Heart left ventricle (tissue), 16 donors: ENCODE measurements around the gene SNAPC2. TPM values are rescaled to one million over a fixed set of nuclear protein-coding genes. Genes with fewer than 3 reads are reported as not detected.

Experiments used
- ATAC-seq, 4 donors: fragments of 200-7000 bp; cut with Tn5 transposase; one replicate each; pipeline ENCODE4 v1.9.1; 2020 to 2022; ENCODE audit warnings: moderate library complexity in 4 of 4, mild to moderate bottlenecking in 3 of 4, moderate number of reproducible peaks in 1 of 4
- DNase-seq, 5 donors: peaks; one replicate each; pipeline ENCODE4 v3.0.0-alpha.2; 2020
- H3K27ac ChIP-seq, 12 donors: fragments of 200-600 bp; sonication (generic) in 4 of 12; one replicate each; pipeline versions ENCODE4 v1.5.0 to v1.8.0; 2016 to 2022; ENCODE audit warnings: mild to moderate bottlenecking in 2 of 12
- H3K27me3 ChIP-seq, 9 donors: fragments of 200-600 bp; sonication (generic) in 2 of 9; one replicate each; pipeline versions ENCODE4 v1.5.1 to v1.8.0; 2016 to 2022; ENCODE audit warnings: mild to moderate bottlenecking in 3 of 9
- H3K36me3 ChIP-seq, 9 donors: fragments of 200-600 bp; sonication (generic) in 2 of 9; one replicate each; pipeline versions ENCODE4 v1.5.0 to v1.8.0; 2018 to 2022; ENCODE audit warnings: mild to moderate bottlenecking in 2 of 9
- H3K4me1 ChIP-seq, 12 donors: fragments of 200-600 bp; sonication (generic) in 4 of 12; one replicate each; pipeline versions ENCODE4 v1.5.0 to v1.8.0; 2016 to 2022; ENCODE audit warnings: mild to moderate bottlenecking in 3 of 12
- H3K4me3 ChIP-seq, 12 donors: fragments of 200-600 bp; sonication (generic) in 4 of 12; one replicate each; pipeline versions ENCODE4 v1.5.0 to v1.8.0; 2017 to 2022; ENCODE audit warnings: mild to moderate bottlenecking in 9 of 12, moderate library complexity in 4 of 12
- H3K9me3 ChIP-seq, 12 donors: fragments of 200-600 bp; sonication (generic) in 4 of 12; one replicate each; pipeline versions ENCODE4 v1.5.0 to v1.8.0; 2016 to 2022; ENCODE audit warnings: mild to moderate bottlenecking in 1 of 12
- CTCF ChIP-seq, 12 donors: fragments of 200-600 bp; sonication (generic) in 4 of 12; IDR thresholded peaks; one replicate each; pipeline versions ENCODE4 v1.5.0 to v1.8.0; 2018 to 2022; ENCODE audit warnings: antibody characterized with exemption in 12 of 12, mild to moderate bottlenecking in 5 of 12
- POLR2A ChIP-seq, 2 donors: fragments of 450-650 bp; IDR thresholded peaks; one replicate each; pipeline ENCODE4 v1.6.1; 2017; ENCODE audit warnings: antibody characterized with exemption in 2 of 2, mild to moderate bottlenecking in 2 of 2, moderate library complexity in 2 of 2
- WGBS, 4 donors: extraction: QIAGEN DNeasy Blood & Tissue Kit in 2 of 4; methylation state at CpG; one replicate each; pipeline versions ENCODE4 v1.1.5 to v1.1.7; 2013 to 2018; 5-methylcytosine and 5-hydroxymethylcytosine counted together
- intact Hi-C, 10 donors: fragments of 100-400 bp; cut with DNase I; formaldehyde crosslinking; loops; one replicate each; pipeline versions ENCODE4 v1.11.1 to v1.14.2; 2022
- polyA plus RNA-seq, 2 donors: library from polyadenylated mRNA; stranded (reverse); fragments of 200-250 nt; gene quantifications; one replicate each; pipeline ENCODE4 v1.2.3, GENCODE V29; 2013
- total RNA-seq, 9 donors: library from RNA; depleted of rRNA in 2 of 9; stranded (reverse); fragments of >200 nt in 2 of 9; fragmentation: NEBNext Ultra II Directional in 3 of 9; extraction: Animal tissue kit (Norgen Biotek cat#: 25700) in 3 of 9; gene quantifications; one replicate each; pipeline versions ENCODE4 v1.1.0 to v1.2.4, GENCODE V29; 2016 to 2023
- donor health status: ischemic (EF 13 %, LVEDD 7.1; RV severe dilation, severe dysfunction).
- donor health status: healthy with polysubstance abuse.
- donor health status: DM: no; HTN: yes; CAD: no.
- donor health status: DM: no; HTN: no; CAD: no.
- donor health status: ischemic (EF 25% LVEDD 6.9; RV normal size, moderate dysfunction).
- donor health status: ischemic (EF 25% LVEDD 5.7; RV mildly dilated, moderate dysfunction).
- donor health status: healthy.
- donor health status: DM: yes; HTN: yes; CAD: no.
- donor health status: ischemic (EF 35%, LVEDD 5.7; RV mildly dilated, moderate dysfunction).
- donor health status: nonischemic (EF 11% LVEDD 7.7; RV severe dilation, severe dysfunction).
- donor health status: DM: yes; HTN: yes; CAD: no.
- donor health status: PGD.
- donor health status: ischemic (EF 29% LVEDD 5.4; RV normal size, mild dysfunction).
- donor health status: nonischemic (EF 23%, LVEDD 6.1; RV moderate dilation, normal function).

The SNAPC2 gene
- total and polyA plus RNA-seq, 11 donors = 6.8 to 28.9 (median 10.4) TPM

GRCh38 chr19:7871437-7872305 lies 48.5 kb upstream of the SNAPC2 start:
- peak; percentile 86 to 89 (median 89) for DNase-seq
- Histone ChIP-seq H3K36me3 (no peaks in the 10 kb centered on the region), H3K4me3 (peak overlapping the region in 10 of 12 donors; percentile 14 to 47 (median 32)), H3K27ac (peak overlapping the region in 1 of 12 donors; percentile 7), H3K9me3 (no peaks in the 10 kb centered on the region), H3K27me3 (peaks cover 13 to 54% (median 29%) of the 10 kb centered on the region in 9 donors), H3K4me1 (peaks cover 4 to 56% (median 22%) of the 10 kb centered on the region in 12 donors)
- intact Hi-C loops = no loop called here
- ATAC-seq = peak; percentile 49 to 80 (median 56)
- TF ChIP-seq CTCF (IDR thresholded peaks at IDR 0.05) (no peak), POLR2A (IDR thresholded peaks at IDR 0.05) (no peak)
- WGBS, 4 donors = 7 to 10% (median 9%) methylated on average over 33 of the region's 33 CpGs

GRCh38 chr19:7872306-7873204 lies 47.6 kb upstream of the SNAPC2 start:
- TF ChIP-seq CTCF (IDR thresholded peaks at IDR 0.05) = no peak
- TF ChIP-seq POLR2A (IDR thresholded peaks at IDR 0.05) = no peak
- Histone ChIP-seq H3K27ac (no peak overlapping the region), H3K27me3 (peaks cover 10 to 46% (median 26%) of the 10 kb centered on the region in 9 donors), H3K36me3 (no peaks in the 10 kb centered on the region), H3K4me1 (peaks cover 4 to 56% (median 22%) of the 10 kb centered on the region in 12 donors), H3K9me3 (no peaks in the 10 kb centered on the region), H3K4me3 (peak overlapping the region in 5 of 12 donors; percentile 25 to 42 (median 33))
- intact Hi-C loops = no loop called here
- DNase-seq (no peak), ATAC-seq (no peak)
- WGBS, 4 donors = 48 to 70% (median 58%) methylated on average over 34 to 47 of the region's 47 CpGs

GRCh38 chr19:7873304-7874075 lies 46.6 kb upstream of the SNAPC2 start:
- no peaks in the 10 kb centered on the region for H3K9me3 ChIP-seq
- H3K36me3 ChIP-seq = no peaks in the 10 kb centered on the region
- H3K4me3 ChIP-seq = peak overlapping the region in 11 of 12 donors; percentile 13 to 56 (median 41)
- intact Hi-C loops = no loop called here
- WGBS, 4 donors = 12 to 18% (median 14%) methylated on average over 32 to 53 of the region's 53 CpGs
- peaks cover 10 to 38% (median 25%) of the 10 kb centered on the region in 9 donors for H3K27me3 ChIP-seq
- no peak for DNase-seq
- H3K27ac ChIP-seq = no peak overlapping the region
- H3K4me1 ChIP-seq = peaks cover 4 to 53% (median 18%) of the 10 kb centered on the region in 12 donors
- no peak for TF ChIP-seq CTCF (IDR thresholded peaks at IDR 0.05)
- no peak for TF ChIP-seq POLR2A (IDR thresholded peaks at IDR 0.05)
- no peak for ATAC-seq
